GM23248 (cell line): Measurements from ENCODE around the gene BMPR1B.

Experiments used
- EZH2 ChIP-seq: fragments of 200-600 bp; sonication (generic); IDR thresholded peaks from 2 replicates; pipeline ENCODE4 v1.6.1; 2018; ENCODE audit warnings: antibody characterized with exemption, mild to moderate bottlenecking; ENCODE audit not compliant: insufficient read depth, poor library complexity, severe bottlenecking
- EZH2phosphoT487 ChIP-seq: fragments of 200-600 bp; sonication (generic); IDR thresholded peaks from 2 replicates; pipeline ENCODE4 v1.6.1; 2018; ENCODE audit warnings: antibody characterized with exemption, moderate library complexity, mild to moderate bottlenecking, low read depth; ENCODE audit not compliant: insufficient read depth

GRCh38 chr4:95095348-95095974 is 337.7 kb downstream of the BMPR1B start:
- TF ChIP-seq EZH2 (no peak), EZH2phosphoT487 (no peak)
